Right ventricle myocardium inferior (tissue), 1 donor: ENCODE results near the gene DYNLT2B. TPM values are rescaled to one million over a fixed set of nuclear protein-coding genes. Genes with fewer than 3 reads are reported as not detected.
"Not testable (repeated sequence)": the region's sequence is repeated elsewhere in the genome, so short reads cannot be mapped to it uniquely, and the experiment has no call there.

Experiments
- ATAC-seq: fragments of 200-7000 bp; cut with Tn5 transposase; one replicate; pipeline ENCODE4 v1.9.1; 2020; ENCODE audit warnings: mild to moderate bottlenecking, moderate library complexity
- DNase-seq: peaks from one replicate; pipeline ENCODE4 v3.0.0; 2021; ENCODE audit errors: missing footprints
- intact Hi-C: fragments of 100-400 bp; cut with DNase I; formaldehyde crosslinking; loops from one replicate; pipeline ENCODE4 v1.11.0; 2022
- total RNA-seq: library from RNA; stranded (reverse); fragmentation: NEBNext Ultra II Directional; extraction: Animal tissue kit (Norgen Biotek cat#: 25700); gene quantifications from one replicate; pipeline ENCODE4 v1.2.1, GENCODE V29; 2021
- donor health status: DM: no; HTN: yes; CAD: no; lungs with severe emphysema.

Gene DYNLT2B
- total RNA-seq, 1 donor from 2014 or later, result 2.9 TPM

GRCh38 chr3:196284396-196284795, 33.6 kb downstream of the DYNLT2B start:
- ATAC-seq (no peak), DNase-seq (no peak)
- intact Hi-C loops, result no loop called here

- no peak for ATAC-seq
These were observed 36.1 kb downstream of the DYNLT2B start for GRCh38 chr3:196281962-196282361.

GRCh38 chr3:196280689-196281440, 37.2 kb downstream of the DYNLT2B start:
- DNase-seq, result no peak
- ATAC-seq, result no peak
- intact Hi-C loops, result no loop called here

More at GRCh38 chr3:196281962-196282361, 36.1 kb downstream of the DYNLT2B start:
- DNase-seq, result no peak
- intact Hi-C loops, result no loop called here

GRCh38 chr3:196275126-196275525, 42.9 kb downstream of the DYNLT2B start:
- ATAC-seq (no peak), DNase-seq (no peak)
- intact Hi-C loops, result no loop called here

- ATAC-seq (no peak), DNase-seq (no peak)
- intact Hi-C loops, result no loop called here
These were observed 43.5 kb downstream of the DYNLT2B start for GRCh38 chr3:196274585-196274984.

DNA sequence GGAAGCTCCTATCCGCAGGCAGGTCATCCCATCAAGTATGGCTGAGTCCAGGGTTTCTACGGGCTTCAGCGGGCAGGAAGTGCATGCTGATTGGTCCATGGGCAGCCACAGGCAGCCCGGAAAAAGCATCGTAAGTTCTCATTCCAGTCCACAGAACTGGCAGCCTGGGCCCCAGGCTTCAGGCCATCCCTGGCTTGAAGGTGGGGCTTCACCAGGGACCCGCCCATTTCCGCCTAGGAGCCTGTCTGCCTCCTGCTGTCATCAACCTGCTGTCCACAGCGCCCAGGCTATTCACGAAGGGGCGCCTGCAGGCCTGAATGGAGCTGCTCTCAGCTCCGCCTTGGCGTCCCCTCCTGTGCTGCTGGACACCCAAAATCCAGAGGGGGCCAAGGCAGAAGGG, 44.4 kb downstream of the DYNLT2B start:
- intact Hi-C loops, result no loop called here
- DNase-seq (no peak), ATAC-seq (no peak)

- DNase-seq (peak; percentile 81), ATAC-seq (peak; percentile 90)
- intact Hi-C loops, result no loop called here
These were observed 45.2 kb downstream of the DYNLT2B start for GRCh38 chr3:196272826-196273225.

DNA sequence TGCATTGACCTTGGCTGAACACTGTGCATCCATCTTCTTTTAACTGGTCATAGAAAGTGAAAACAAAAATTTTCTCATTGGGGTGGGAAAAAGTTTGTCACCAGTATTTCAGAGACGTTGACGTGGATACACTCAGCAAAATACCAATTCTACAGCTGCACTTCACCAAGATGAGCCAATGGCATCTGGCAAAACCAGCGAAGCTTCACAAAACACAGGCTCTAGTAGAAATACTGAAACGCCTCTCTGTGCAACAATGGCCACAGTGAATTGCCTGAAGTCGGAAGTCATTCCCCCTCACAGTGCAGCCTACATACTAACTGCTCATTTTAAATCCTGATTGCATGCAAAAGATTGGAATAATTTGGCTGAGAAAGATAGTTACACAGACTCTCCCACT, 47.5 kb downstream of the DYNLT2B start:
- DNase-seq (no peak), ATAC-seq (no peak)
- intact Hi-C loops, result no loop called here

DNA sequence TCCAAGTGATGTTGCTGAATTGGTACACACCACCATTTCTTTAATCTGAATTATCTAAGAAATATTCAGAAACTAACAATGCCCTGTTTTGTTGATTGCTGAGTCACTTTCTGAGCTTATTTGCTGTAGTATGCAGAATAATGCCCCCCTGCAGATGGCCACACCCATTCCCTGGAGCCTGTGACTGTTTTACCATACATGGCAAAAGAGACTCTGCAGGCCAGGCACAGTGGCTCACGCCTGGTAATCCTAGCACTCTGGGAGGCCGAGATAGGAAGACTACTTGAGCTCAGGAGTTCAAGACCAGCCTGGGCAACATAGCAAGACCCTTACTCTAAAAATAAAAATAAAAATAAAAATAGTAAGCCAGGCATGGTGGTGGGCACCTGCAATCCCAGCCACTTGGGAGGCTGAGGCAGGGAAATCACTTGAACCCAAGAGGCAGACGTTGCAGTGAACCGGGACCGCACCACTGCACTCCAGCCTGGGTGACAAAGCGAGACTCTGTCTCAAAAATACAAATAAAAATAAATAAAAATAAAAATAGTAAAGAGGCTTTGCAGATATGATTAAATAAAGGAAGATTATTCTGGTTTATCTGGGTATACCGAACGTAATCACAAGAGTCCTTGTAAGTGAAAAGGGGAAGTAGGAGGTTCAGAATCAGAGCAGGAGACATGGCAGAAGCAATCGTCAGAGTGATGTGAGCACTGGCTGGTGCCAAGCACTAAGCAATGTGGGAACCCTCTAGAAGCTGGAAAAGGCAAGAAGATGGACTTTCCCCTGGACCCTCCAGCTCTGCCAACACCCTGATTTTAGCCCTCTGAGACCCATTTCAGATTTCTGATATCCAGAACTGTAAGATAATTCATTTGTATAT, 49.5 kb downstream of the DYNLT2B start:
- intact Hi-C loops, result no loop called here
- no peak for DNase-seq
- ATAC-seq, result no peak

DNA sequence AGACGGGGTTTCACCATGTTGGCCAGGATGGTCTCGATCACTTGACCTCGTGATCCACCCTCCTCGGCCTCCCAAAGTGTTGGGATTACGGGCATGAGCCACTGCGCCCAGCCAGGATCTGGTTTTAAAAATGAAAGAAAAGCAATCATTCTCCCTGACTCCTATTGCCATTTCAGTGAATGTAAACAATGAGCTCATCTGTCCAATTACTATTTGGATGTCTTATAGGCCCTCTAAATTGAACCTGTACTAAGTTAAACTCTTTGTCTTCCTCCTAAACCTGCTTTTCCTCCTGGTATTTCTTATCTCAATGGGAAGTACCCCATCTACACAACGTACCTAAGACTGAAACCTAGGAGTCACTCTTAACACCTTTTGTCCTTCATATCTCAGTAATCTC, 54.2 kb downstream of the DYNLT2B start:
- no peak for DNase-seq
- intact Hi-C loops, result no loop called here
- no peak for ATAC-seq

GRCh38 chr3:196260784-196261183, 57.3 kb downstream of the DYNLT2B start:
- ATAC-seq (no peak), DNase-seq (no peak)
- intact Hi-C loops, result no loop called here

DNA sequence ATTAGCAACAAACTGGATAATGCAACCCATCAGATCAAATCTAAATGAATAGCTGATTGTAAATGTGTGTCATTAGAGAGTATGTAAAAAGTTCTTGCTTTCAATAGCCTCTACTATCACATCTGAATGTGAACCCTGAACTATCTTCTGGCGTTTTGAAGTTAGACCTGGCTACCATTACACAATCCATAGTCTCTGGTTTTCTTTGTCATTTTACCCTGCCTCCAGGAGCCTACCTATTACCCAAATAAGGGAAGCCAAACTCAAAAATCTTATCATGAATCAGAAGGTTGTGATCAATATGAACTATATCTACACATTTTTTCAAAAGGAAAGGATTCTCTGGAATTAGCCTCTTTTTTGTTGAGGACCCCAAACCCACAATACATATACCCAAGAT, 62.3 kb downstream of the DYNLT2B start:
- intact Hi-C loops, result no loop called here
- DNase-seq, result no peak
- ATAC-seq, result no peak

DNA sequence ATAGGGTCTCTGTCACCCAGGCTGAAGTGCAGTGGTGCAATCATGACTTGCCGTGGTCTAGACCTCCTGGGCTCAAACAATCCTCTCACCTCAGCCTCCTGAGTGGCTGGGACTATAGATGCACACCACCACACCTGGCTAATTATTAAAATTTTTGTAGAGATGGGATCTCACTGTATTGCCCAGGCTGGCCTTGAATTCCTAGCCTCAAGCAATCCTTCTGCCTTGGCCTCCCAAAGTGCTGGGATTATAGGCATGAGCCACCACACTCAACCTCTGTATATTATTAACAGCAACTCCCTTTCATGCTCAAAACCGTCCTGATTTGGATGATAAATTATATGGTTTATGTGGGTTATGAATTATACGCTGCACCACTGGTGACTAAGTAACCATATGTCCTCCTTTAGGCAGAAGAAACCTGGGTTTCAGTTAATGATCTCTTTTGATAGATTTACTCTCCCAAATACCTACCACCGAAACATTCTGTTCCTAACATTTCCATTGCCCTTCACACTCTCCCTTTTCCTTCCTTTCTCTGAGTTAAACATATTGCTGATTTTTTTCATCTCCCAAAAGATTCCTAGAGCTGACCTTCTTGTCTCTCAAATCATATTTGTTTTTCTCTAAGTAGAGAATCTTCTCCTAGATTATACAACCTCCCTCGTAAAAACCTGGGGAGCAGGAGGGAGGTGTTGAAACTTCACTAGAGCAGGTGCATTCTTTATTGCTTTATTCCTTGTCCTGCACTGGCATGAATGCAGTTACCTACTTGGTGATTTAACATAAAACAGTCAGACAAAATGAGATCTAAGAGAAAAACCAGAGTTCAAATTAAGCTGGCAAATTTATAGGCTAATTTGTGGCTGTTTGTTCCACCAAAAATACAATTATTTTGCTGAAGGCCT, 63.4 kb downstream of the DYNLT2B start:
- DNase-seq (no peak), ATAC-seq (no peak)
- intact Hi-C loops, result loop anchor here (5.0 kb wide), 2 partner anchors 178 to 263 kb away; partner anchors contain the start of genes SMCO1 and UBXN7

DNA sequence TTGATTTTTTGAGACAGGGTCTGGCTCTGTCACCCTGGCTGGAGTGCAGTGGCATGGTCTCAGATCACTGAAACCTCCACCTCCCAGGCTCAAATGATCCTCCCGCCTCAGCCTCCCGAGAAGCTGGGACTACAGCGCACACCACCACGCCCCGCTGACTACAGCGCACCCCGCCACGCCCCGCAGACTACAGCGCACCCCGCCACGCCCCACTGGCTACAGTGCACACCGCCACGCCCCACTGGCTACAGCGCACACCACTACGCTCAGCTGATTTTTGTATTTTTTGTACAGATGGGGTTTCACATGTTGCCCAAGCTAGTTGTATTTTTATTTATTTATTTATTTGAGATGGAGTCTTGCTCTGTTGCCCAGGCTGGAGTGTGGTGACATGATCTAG, 66.1 kb downstream of the DYNLT2B start:
- ATAC-seq, result no peak
- intact Hi-C loops, result loop anchor here (2.0 to 5.0 kb wide), 3 partner anchors 41 to 265 kb away; partner anchors contain the start of genes SMCO1 and UBXN7

DNA sequence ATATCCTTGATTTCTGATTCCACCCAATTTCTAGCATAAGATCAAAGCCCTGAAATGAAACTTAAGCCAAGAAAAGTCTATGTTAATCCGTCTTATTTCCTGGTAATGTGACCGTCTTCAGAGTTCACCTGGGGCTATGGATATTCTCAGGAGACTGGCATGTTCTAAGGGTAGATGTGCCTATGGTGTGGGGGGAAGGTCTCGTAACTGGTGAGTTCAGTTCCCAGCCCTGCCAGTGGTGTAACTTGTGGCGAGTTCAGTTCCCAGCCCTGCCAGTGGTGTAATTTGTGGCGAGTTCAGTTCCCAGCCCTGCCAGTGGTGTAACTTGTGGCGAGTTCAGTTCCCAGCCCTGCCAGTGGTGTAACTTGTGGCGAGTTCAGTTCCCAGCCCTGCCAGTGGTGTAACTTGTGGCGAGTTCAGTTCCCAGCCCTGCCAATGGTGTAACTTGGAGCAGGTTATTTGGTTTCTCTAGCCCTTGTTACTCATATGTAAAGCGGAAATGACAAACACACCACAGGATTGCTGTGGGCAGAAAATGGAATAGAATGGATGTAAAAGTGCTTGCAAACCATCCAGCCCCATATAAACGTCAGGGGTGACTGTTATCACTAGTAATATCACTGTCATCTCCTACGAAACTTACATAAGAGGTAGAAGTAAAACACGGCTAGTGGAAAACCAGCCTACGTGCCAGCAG, 71.3 kb downstream of the DYNLT2B start:
- no peak for ATAC-seq
- no peak for DNase-seq
- intact Hi-C loops, result no loop called here

More for the DNA sequence above, 66.1 kb downstream of the DYNLT2B start:
- no peak for DNase-seq

GRCh38 chr3:196244166-196244565, 73.9 kb downstream of the DYNLT2B start:
- ATAC-seq, intact Hi-C loops, DNase-seq: not testable (repeated sequence)

DNA sequence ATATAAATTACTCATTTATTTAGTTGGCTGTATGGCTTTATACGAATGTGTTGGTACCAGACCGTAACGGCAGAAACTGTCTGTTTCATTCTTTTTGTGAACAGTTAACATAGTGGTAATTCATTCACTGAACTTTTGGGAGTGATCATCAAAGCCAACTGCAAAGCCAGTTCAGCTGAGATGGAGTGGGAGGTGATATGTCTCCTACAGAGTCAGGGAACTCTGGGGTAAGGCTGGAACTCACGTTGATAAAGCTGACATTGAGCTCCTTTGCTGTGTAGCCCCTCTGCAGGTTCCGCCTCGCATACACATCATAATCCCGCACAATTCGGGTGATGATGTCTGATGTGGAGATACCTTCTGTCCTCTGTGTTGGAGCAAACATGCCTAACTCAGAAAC, 76.3 kb downstream of the DYNLT2B start:
- no peak for DNase-seq
- intact Hi-C loops, result no loop called here
- ATAC-seq, result no peak
